H9 (cell line): ENCODE data around the gene DAGLB. TPM values are rescaled to one million over a fixed set of nuclear protein-coding genes. Genes with fewer than 3 reads are reported as not detected.

Experiments used
- DNase-seq: peaks from one replicate; pipeline ENCODE4 v3.0.0-alpha.2; 2017
- H2AFZ ChIP-seq: one replicate; pipeline ENCODE4 v1.6.1; 2013; ENCODE audit warnings: mild to moderate bottlenecking, low read length, control low read depth, moderate library complexity
- H2AK5ac ChIP-seq: 2 replicates; pipeline ENCODE4 v1.6.1; 2013; ENCODE audit warnings: low read length, control low read depth, mixed read lengths; ENCODE audit not compliant: insufficient read length
- H2BK120ac ChIP-seq: one replicate; pipeline ENCODE4 v1.6.1; 2013; ENCODE audit warnings: low read depth, mild to moderate bottlenecking, low read length, control low read depth, inconsistent platforms; ENCODE audit not compliant: poor library complexity, severe bottlenecking
- H2BK12ac ChIP-seq: 2 replicates; pipeline ENCODE4 v1.6.1; 2013; ENCODE audit warnings: low read length, control low read depth, mixed read lengths, low read depth; ENCODE audit not compliant: insufficient read length
- H2BK15ac ChIP-seq: 2 replicates; pipeline ENCODE4 v1.6.1; 2013; ENCODE audit warnings: low read depth, low read length, control low read depth
- H2BK20ac ChIP-seq: one replicate; pipeline ENCODE4 v1.6.1; 2013; ENCODE audit warnings: low read depth, mild to moderate bottlenecking, low read length, control low read depth, inconsistent platforms; ENCODE audit not compliant: poor library complexity, severe bottlenecking
- H2BK5ac ChIP-seq: 2 replicates; pipeline ENCODE4 v1.6.1; 2013; ENCODE audit warnings: low read length, control low read depth, mixed read lengths; ENCODE audit not compliant: insufficient read length
- H3K14ac ChIP-seq: 2 replicates; pipeline ENCODE4 v1.6.1; 2013; ENCODE audit warnings: low read length, control low read depth; ENCODE audit not compliant: insufficient read depth
- H3K18ac ChIP-seq: 2 replicates; pipeline ENCODE4 v1.6.1; 2013; ENCODE audit warnings: low read depth, mild to moderate bottlenecking, mixed read lengths, low read length, control low read depth; ENCODE audit not compliant: insufficient read length
- H3K23ac ChIP-seq: 2 replicates; pipeline ENCODE4 v1.6.1; 2013; ENCODE audit warnings: low read length, control low read depth, mixed read lengths, low read depth; ENCODE audit not compliant: insufficient read length
- H3K23me2 ChIP-seq: 2 replicates; pipeline ENCODE4 v1.6.1; 2013; ENCODE audit warnings: low read depth, mild to moderate bottlenecking, mixed read lengths, low read length, control low read depth; ENCODE audit not compliant: insufficient read length, poor library complexity, severe bottlenecking
- H3K27ac ChIP-seq: 2 replicates; pipeline ENCODE4 v1.5.1; 2013; ENCODE audit warnings: low read length, control low read depth, mixed read lengths, low read depth; ENCODE audit not compliant: insufficient read length
- H3K27me3 ChIP-seq: 2 replicates; pipeline ENCODE4 v1.6.1; 2013; ENCODE audit warnings: low read length, control low read depth, inconsistent platforms; ENCODE audit not compliant: insufficient read depth
- H3K4ac ChIP-seq: 2 replicates; pipeline ENCODE4 v1.6.1; 2013; ENCODE audit warnings: low read depth, mild to moderate bottlenecking, control low read depth, inconsistent platforms, low read length, moderate library complexity
- H3K4me1 ChIP-seq: 2 replicates; pipeline ENCODE4 v1.6.1; 2013; ENCODE audit warnings: low read length, control low read depth, inconsistent platforms; ENCODE audit not compliant: insufficient read depth
- H3K4me2 ChIP-seq: 2 replicates; pipeline ENCODE4 v1.6.1; 2013; ENCODE audit warnings: low read length, control low read depth, mixed read lengths; ENCODE audit not compliant: insufficient read length, insufficient read depth
- H3K56ac ChIP-seq: 2 replicates; pipeline ENCODE4 v1.6.1; 2013; ENCODE audit warnings: low read depth, mild to moderate bottlenecking, mixed read lengths, low read length, control low read depth; ENCODE audit not compliant: insufficient read length
- H3K79me1 ChIP-seq: 2 replicates; pipeline ENCODE4 v1.6.1; 2013; ENCODE audit warnings: low read depth, mild to moderate bottlenecking, moderate library complexity, low read length, control low read depth, inconsistent platforms; ENCODE audit not compliant: insufficient read depth, poor library complexity, severe bottlenecking
- H3K79me2 ChIP-seq: 2 replicates; pipeline ENCODE4 v1.6.1; 2013; ENCODE audit warnings: low read length, control low read depth, inconsistent platforms; ENCODE audit not compliant: insufficient read depth
- H3K9ac ChIP-seq: 2 replicates; pipeline ENCODE4 v1.6.1; 2013; ENCODE audit warnings: low read length, control low read depth, mixed read lengths; ENCODE audit not compliant: insufficient read length; ENCODE audit errors: extremely low read depth
- H3K9me3 ChIP-seq: one replicate; pipeline ENCODE4 v1.6.1; 2013; ENCODE audit warnings: low read depth, low read length, inconsistent platforms; ENCODE audit not compliant: control insufficient read depth
- H3T11ph ChIP-seq: one replicate; pipeline ENCODE4 v1.6.1; 2013; ENCODE audit warnings: mild to moderate bottlenecking, low read length, control low read depth, inconsistent platforms
- H4K20me1 ChIP-seq: one replicate; pipeline ENCODE4 v1.6.1; 2013; ENCODE audit not compliant: control insufficient read depth, insufficient read length, insufficient read depth
- H4K5ac ChIP-seq: 2 replicates; pipeline ENCODE4 v1.6.1; 2013; ENCODE audit warnings: low read depth, mild to moderate bottlenecking, mixed read lengths, low read length, control low read depth; ENCODE audit not compliant: insufficient read length
- H4K8ac ChIP-seq: replicated peaks from 2 replicates; pipeline ENCODE4 v1.6.1; 2013; ENCODE audit warnings: low read length, control low read depth, mixed read lengths, low read depth; ENCODE audit not compliant: insufficient read length
- H4K91ac ChIP-seq: 2 replicates; pipeline ENCODE4 v1.6.1; 2013; ENCODE audit warnings: low read depth, mild to moderate bottlenecking, moderate library complexity, mixed read lengths, low read length, control low read depth; ENCODE audit not compliant: insufficient read length
- H3K27ac Mint-ChIP-seq, 3 experiments: 2 replicates in 2 of 3; 3 replicates in 1 of 3; pipeline ENCODE4 v1.8.0; 2020 to 2021; ENCODE audit warnings: mixed read lengths in 3 of 3, mild to moderate bottlenecking in 1 of 3, moderate library complexity in 1 of 3
- H3K27me3 Mint-ChIP-seq: 2 replicates; pipeline ENCODE4 v1.8.0; 2021; ENCODE audit warnings: low read depth, mild to moderate bottlenecking, moderate library complexity, mixed read lengths
- H3K36me3 Mint-ChIP-seq, 3 experiments: 2 replicates in 2 of 3; 3 replicates in 1 of 3; pipeline ENCODE4 v1.8.0; 2020 to 2021; ENCODE audit warnings: low read depth in 3 of 3, mixed read lengths in 3 of 3; ENCODE audit not compliant: insufficient read depth in 1 of 3
- H3K4me1 Mint-ChIP-seq, 2 experiments: 2 replicates each; pipeline ENCODE4 v1.8.0; 2020; ENCODE audit warnings: mixed read lengths in 2 of 2
- H3K4me3 Mint-ChIP-seq, 2 experiments: 2 replicates in 1 of 2; 3 replicates in 1 of 2; pipeline ENCODE4 v1.8.0; 2020 to 2021; ENCODE audit warnings: mild to moderate bottlenecking in 2 of 2, mixed read lengths in 2 of 2, moderate library complexity in 1 of 2
- H3K9me3 Mint-ChIP-seq, 2 experiments: 2 replicates in 1 of 2; 3 replicates in 1 of 2; pipeline ENCODE4 v1.8.0; 2020; ENCODE audit warnings: mild to moderate bottlenecking in 2 of 2, mixed read lengths in 2 of 2, moderate library complexity in 1 of 2
- CTCF ChIP-seq: fragments of 200-600 bp; sonication (generic); conservative IDR thresholded peaks from 3 replicates; pipeline ENCODE4 v1.8.0; 2021; ENCODE audit warnings: antibody characterized with exemption, mild to moderate bottlenecking
- WGBS: extraction: QIAGEN DNeasy Blood & Tissue Kit; methylation state at CpG from one replicate; pipeline ENCODE4 v1.1.7; 2013; ENCODE audit warnings: missing lambda C conversion rate, low lambda C conversion rate, mixed read lengths; ENCODE audit not compliant: insufficient read length; ENCODE audit errors: extremely low coverage; 5-methylcytosine and 5-hydroxymethylcytosine counted together
- total RNA-seq: library from RNA; stranded (reverse); gene quantifications from 2 replicates; pipeline ENCODE4 v1.2.1, GENCODE V29; 2021

Gene DAGLB
- total RNA-seq, 1 experiment from 2014 or later, result 46.4 TPM

- peaks cover 6% of the 10 kb centered on the region for H3K79me1 ChIP-seq
- no peak overlapping the region for H3K4ac ChIP-seq
- H2BK15ac ChIP-seq, result no peak overlapping the region
- H3K4me1 ChIP-seq, result no peaks in the 10 kb centered on the region
- no peak overlapping the region for H2BK12ac ChIP-seq
- no peaks in the 10 kb centered on the region for H3K27me3 Mint-ChIP-seq
- no peak overlapping the region for H3K27ac ChIP-seq
- H3K27me3 ChIP-seq, result no peaks in the 10 kb centered on the region
- no peak overlapping the region for H2BK5ac ChIP-seq
- no peaks in the 10 kb centered on the region for H3K9me3 Mint-ChIP-seq
- H3K23me2 ChIP-seq, result no peaks in the 10 kb centered on the region
- no peak overlapping the region for H3K9ac ChIP-seq
- no peak for DNase-seq
- TF ChIP-seq CTCF, result no peak
- no peak overlapping the region for H2AK5ac ChIP-seq
- no peak overlapping the region for H4K8ac ChIP-seq
- H3T11ph ChIP-seq, result no peak overlapping the region
- H3K79me2 ChIP-seq, result peaks cover 41% of the 10 kb centered on the region; the same call in 1 of the 2 replicates
- H4K20me1 ChIP-seq, result no peaks in the 10 kb centered on the region
- no peaks in the 10 kb centered on the region for H3K9me3 ChIP-seq
- peaks cover 44 to 67% (median 64%) of the 10 kb centered on the region in 3 experiments for H3K36me3 Mint-ChIP-seq
- H3K14ac ChIP-seq, result no peak overlapping the region
- no peak overlapping the region for H3K23ac ChIP-seq
- no peak overlapping the region for H3K4me2 ChIP-seq
- no peak overlapping the region for H3K4me3 Mint-ChIP-seq
- H3K56ac ChIP-seq, result no peak overlapping the region
- no peak overlapping the region for H3K18ac ChIP-seq
- H4K91ac ChIP-seq, result no peak overlapping the region
- no CpG with 5 or more reads among the region's 3 CpGs for WGBS
- H4K5ac ChIP-seq, result no peak overlapping the region
- H3K4me1 Mint-ChIP-seq, result peaks cover 12 to 31% of the 10 kb centered on the region in 2 experiments
- no peak overlapping the region for H2BK120ac ChIP-seq
- H2BK20ac ChIP-seq, result no peak overlapping the region
- H3K27ac Mint-ChIP-seq, result peak overlapping the region in 2 of 3 experiments; percentile 65 to 79; a peak in 2 of 7 replicates
- no peak overlapping the region for H2AFZ ChIP-seq
These were observed 54.1 kb downstream of the DAGLB start for GRCh38 chr7:6393667-6394056.
